Activated CD4-positive, CD25-positive, alpha-beta regulatory T cell treated with anti-CD3 and anti-CD28 coated beads, Interleukin-2, amount 50 U/mL, for 16 hours (primary cell): ENCODE data around the gene GPRIN2.
"Not testable (repeated sequence)": the region's sequence is repeated elsewhere in the genome, so short reads cannot be mapped to it uniquely, and the experiment has no call there.

ENCODE experiments used
- DNase-seq: peaks from one replicate; pipeline ENCODE4 v3.0.0-alpha.2; 2020; ENCODE audit warnings: low read depth, low spot score

The GPRIN2 gene

DNA sequence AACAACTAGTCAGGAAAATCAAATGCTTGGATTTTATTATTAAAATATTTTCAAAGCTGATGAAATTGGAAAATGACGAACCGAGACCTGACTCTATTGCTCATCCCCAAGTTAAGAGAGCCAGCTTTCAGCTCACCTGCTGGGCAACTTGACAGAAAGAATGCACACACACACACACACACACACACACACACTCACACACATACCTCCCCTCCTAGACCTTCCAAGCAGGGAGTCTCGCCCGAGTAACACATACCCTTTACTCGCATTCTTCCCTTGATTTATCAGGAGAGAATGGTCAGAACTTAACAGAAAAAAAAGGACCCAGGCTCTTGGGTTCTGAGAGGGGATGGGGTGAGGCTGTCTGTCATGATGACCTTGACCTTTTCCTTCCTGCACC is 19.1 kb downstream of the GPRIN2 start:
- no peak for DNase-seq

DNA sequence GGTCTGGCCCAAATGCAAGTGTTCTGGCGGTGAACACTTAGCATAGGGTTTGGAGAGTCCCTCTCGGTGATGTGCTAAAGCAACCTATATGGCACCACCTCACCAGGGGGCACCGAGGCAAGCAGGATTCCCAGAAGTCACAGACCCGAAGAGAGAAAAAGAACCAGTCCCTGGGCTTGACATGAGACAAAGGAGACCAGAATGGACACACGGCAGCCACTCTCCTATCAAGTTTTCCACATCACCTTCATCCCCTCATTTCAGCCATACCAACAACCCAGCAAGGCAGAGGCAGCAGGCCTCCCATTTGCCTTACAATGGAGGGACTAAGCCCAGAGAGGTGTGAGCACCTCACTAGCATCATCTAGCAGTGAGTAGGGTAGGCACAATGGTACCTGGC is 19.7 kb downstream of the GPRIN2 start:
- DNase-seq, result no peak

DNA sequence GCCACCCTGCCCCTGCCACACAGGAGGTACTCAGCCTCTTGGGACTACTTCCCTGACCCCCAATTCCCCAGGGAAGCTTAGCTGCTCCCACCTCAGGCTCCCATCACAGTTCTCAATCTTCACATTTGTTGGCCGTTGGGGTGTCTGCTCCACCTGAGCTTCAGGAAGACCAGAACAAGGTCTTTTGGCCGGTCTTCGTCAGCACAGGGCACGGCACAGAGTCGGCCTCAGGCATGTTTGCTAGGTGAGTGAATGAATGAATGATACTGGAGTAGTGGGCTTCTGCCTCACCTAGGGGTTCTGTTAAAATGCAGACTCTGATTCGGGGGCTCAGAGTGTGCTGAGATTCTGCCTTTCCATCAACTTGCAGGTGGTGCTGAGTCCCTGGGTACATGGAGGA is 20.3 kb downstream of the GPRIN2 start:
- DNase-seq, result no peak

- no peak for DNase-seq
These were observed 21.5 kb downstream of the GPRIN2 start for GRCh38 chr10:46534828-46535524.

GRCh38 chr10:46532256-46532655 is 24.2 kb downstream of the GPRIN2 start:
- DNase-seq, result not testable (repeated sequence)

GRCh38 chr10:46530249-46531186 is 25.9 kb downstream of the GPRIN2 start:
- DNase-seq, result no peak

DNA sequence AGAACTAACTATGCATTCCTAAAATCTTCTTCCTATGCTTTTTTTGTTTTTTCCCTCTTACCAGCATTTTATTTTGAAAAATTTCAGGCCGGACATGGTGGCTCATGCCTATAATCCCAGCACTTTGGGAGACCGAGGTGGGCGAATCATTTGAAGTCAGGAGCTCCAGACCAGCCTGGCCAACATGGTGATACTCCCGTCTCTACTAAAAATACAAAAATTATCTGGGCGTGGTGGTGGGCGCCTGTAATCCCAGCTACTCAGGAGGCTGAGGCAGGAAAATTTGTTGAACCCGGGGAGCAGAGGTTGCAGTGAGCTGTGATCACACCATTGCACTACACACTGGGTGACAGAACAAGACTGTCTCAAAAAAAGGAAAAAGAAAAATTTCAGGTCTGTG is 26.7 kb downstream of the GPRIN2 start:
- not testable (repeated sequence) for DNase-seq

- DNase-seq, result no peak
These were observed 27.5 kb downstream of the GPRIN2 start for GRCh38 chr10:46528675-46529615.

GRCh38 chr10:46528171-46528671 is 28.2 kb downstream of the GPRIN2 start:
- DNase-seq, result no peak

- DNase-seq, result no peak
These were observed 29.1 kb downstream of the GPRIN2 start for GRCh38 chr10:46527241-46527811.

- no peak for DNase-seq
These were observed 29.8 kb downstream of the GPRIN2 start for GRCh38 chr10:46526682-46527038.

DNA sequence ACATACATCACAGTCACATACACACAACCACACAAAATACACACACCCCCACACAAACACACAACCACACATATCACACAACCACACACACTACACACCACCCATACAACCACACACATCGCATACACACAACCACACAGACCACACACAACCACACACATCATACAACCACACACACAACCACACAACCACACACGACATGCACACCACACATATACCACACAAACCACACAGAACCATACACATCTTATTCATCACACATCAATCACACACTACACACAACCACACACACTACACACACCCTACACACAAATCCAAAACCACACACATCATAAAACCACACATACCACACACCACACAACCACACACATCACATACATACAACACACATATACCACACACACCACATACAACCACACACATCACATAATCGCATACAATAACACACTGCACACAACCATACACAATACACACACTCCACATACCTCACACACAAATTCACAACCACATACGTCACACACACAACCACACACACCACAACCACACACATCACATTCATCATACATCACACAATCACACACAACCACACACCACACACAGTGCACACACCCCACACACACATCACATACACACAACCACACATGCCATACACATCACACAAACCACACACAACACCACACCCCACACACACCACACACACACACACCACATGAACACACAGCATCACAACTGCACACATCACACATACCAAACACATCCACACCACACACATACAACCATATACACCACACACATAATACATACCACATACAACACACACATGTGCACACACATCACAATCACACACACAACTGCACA is 30.4 kb downstream of the GPRIN2 start:
- no peak for DNase-seq

GRCh38 chr10:46525177-46525823 is 31.2 kb downstream of the GPRIN2 start:
- no peak for DNase-seq

- no peak for DNase-seq
These were observed 31.8 kb downstream of the GPRIN2 start for GRCh38 chr10:46524472-46525176.

GRCh38 chr10:46523962-46524471 is 32.4 kb downstream of the GPRIN2 start:
- no peak for DNase-seq

DNA sequence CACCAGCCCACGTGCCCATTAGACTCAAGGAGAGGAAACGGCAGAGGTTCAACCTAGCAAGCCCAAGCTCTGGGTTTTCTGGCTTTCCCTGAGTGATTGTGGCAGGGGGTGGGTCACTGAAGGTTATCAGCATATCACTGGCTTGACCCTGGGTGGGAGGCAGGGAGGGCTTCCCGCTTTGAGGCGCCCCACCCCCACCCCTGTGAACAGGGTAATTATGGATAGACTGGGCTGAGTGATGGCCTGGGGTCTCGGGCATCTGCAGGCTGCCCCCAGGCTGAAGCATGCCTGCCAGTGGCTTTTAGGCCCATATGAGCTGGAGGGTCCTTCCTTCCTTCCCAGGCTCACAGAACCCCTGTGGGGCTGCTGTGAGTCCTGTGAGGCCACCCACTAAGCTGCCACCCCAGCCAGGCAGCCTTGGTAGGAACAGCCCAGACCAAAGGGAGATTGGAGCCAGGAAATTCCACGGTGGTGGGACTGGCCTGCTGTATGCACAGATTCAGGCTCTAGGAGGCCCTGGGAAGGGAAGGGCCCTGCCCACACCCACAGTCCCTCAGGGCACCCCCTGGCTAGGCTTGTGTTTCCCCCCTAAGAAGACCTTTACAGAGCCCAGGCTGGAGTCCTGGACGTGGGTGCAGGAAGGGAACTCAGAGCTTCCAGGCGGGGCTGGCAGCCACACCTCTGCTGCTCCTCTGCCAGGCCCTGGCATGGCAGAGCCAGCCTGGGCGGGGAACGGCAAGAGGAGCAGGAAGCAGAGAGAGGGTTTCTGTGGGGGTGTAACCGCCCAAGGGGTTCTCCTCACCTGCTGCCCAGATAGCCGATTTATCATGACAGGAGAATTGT is 33.1 kb downstream of the GPRIN2 start:
- DNase-seq, result no peak

DNA sequence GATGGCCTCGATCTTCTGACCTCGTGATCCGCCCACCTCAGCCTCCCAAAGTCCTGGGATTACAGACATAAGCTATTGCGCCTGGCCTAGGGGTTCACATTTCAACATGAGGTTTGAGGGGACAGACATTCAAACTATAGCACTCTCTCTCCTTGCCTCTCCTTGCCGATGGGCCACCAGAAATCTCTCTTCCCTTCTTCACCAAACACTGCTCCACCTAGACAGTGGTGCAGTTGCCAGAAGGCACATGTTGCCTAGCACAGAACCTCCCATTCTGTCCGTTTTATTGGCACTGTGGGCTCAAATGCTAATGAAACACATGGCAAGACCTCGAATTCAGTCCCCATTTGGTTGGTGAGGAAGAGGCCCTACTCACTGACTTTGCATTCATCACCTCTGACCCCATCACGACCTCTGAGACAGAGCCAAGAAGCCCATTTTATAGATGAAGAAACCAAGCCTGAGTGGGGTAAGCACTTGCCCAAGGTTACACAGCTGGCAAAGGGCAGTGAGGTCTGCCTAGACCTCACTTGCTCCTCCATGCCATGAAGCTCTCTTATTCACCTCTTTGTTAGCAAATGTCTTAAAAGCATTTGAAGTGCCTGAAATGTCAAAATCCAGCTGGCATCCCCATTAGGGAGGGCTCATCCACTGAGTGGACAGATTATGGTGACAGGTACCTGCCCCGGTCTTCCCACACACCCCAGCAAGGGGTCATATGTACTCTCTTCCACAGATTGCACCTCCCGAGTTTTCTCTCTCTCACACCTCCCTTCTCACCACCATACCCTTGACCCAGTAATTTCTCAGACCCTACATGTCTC is 34.0 kb downstream of the GPRIN2 start:
- no peak for DNase-seq
